Inflammatory macrophage treated with lipopolysaccharide for 1 hour (primary cell): ENCODE measurements around the gene TRMT1.

Experiments
- DNase-seq, 2 donors: peaks; one replicate each; pipeline ENCODE4 v3.0.0-alpha.2; 2020 to 2022

TRMT1 gene

GRCh38 chr19:13101590-13102415, 14.7 kb downstream of the TRMT1 start:
- no peak for DNase-seq

GRCh38 chr19:13100841-13101589, 15.5 kb downstream of the TRMT1 start:
- DNase-seq, result no peak

GRCh38 chr19:13100031-13100588, 16.4 kb downstream of the TRMT1 start:
- DNase-seq, result peak in 1 of 2 donors; percentile 30

- DNase-seq, result peak; percentile 75
Measured at GRCh38 chr19:13099073-13099999, 17.2 kb downstream of the TRMT1 start.

- DNase-seq, result peak; percentile 70 to 72
Measured at GRCh38 chr19:13098277-13099072, 18.1 kb downstream of the TRMT1 start.

GRCh38 chr19:13097463-13098258, 18.9 kb downstream of the TRMT1 start:
- no peak for DNase-seq

- DNase-seq, result peak; percentile 37 to 59
Measured at GRCh38 chr19:13097033-13097462, 19.5 kb downstream of the TRMT1 start.

GRCh38 chr19:13095934-13096927, 20.3 kb downstream of the TRMT1 start:
- DNase-seq, result peak in 1 of 2 donors; percentile 27

GRCh38 chr19:13095393-13095784, 21.2 kb downstream of the TRMT1 start:
- DNase-seq, result no peak

- DNase-seq, result peak in 1 of 2 donors; percentile 40
Measured at GRCh38 chr19:13094771-13095392, 21.7 kb downstream of the TRMT1 start.

GRCh38 chr19:13094106-13094504, 22.4 kb downstream of the TRMT1 start:
- no peak for DNase-seq

- DNase-seq, result peak; percentile 71 to 96
Measured at GRCh38 chr19:13093407-13094105, 23.0 kb downstream of the TRMT1 start.

GRCh38 chr19:13092606-13093235, 23.8 kb downstream of the TRMT1 start:
- no peak for DNase-seq

- no peak for DNase-seq
Measured at GRCh38 chr19:13092158-13092543, 24.4 kb downstream of the TRMT1 start.

- DNase-seq, result no peak
Measured at GRCh38 chr19:13091400-13092157, 25.0 kb downstream of the TRMT1 start.

GRCh38 chr19:13090511-13091231, 25.9 kb downstream of the TRMT1 start:
- DNase-seq, result no peak
